ENCODE measurements around the gene OGT. TPM values are rescaled to one million over a fixed set of nuclear protein-coding genes. Genes with fewer than 3 reads are reported as not detected.

The OGT gene
- polyA plus RNA-seq, 2 of the 4 experiments (the other 2 are of a cell fraction): 42.7 to 290 TPM

GRCh38 chrX:71577682-71578081 is 44.8 kb downstream of the OGT start (continued):
- TF ChIP-seq BHLHE40 (IDR thresholded peaks at IDR 0.05; ENCODE audit: low read depth, low read length): no peak

GRCh38 chrX:71578253-71579135 is 45.6 kb downstream of the OGT start, which contains the start of gene GCNA:
GCNA (plus strand) TSS chrX:71578437; CDS start chrX:71580822, 2,385 bp downstream.
- FAIRE-seq (no peak), DNase-seq (ENCODE audit: low read depth in 1 of 2, low spot score in 1 of 2) (no peak), ATAC-seq (no peak)
- POLR2A ChIA-PET: no interaction called here
- 97% methylated on average over 37 of the region's 48 CpGs for WGBS (ENCODE audit: missing lambda C conversion rate)
- Histone ChIP-seq H3K27ac (no peak within 1 kb of the TSS), H3K4me2 (no peak within 1 kb of the TSS), H3K4me3 (no peak within 1 kb of the TSS), H3K9me3 (no peaks in the 10 kb centered on the region), H3K4me1 (peaks cover 8% of the 10 kb centered on the region)
- no peak for TF ChIP-seq TP53 (CRISPR knock-in tag; IDR thresholded peaks at IDR 0.05)
- no peak for TF ChIP-seq EP300 (IDR thresholded peaks at IDR 0.05)
- no peak for TF ChIP-seq HDAC2 (IDR thresholded peaks at IDR 0.05)
- no peak for TF ChIP-seq MAZ (IDR thresholded peaks at IDR 0.05; ENCODE audit: borderline replicate concordance, low read depth, low read length)
- no peak for TF ChIP-seq ATOH8 (CRISPR knock-in tag; IDR thresholded peaks at IDR 0.05; ENCODE audit: low read depth)
- no peak for TF ChIP-seq GATA3 (IDR thresholded peaks at IDR 0.05; ENCODE audit: borderline replicate concordance)
- no peak for TF ChIP-seq JUNB (IDR thresholded peaks at IDR 0.05)
- TF ChIP-seq ELK1 (IDR thresholded peaks at IDR 0.05; ENCODE audit: low read depth, low read length): no peak
- no peak for TF ChIP-seq CBX8 (IDR thresholded peaks at IDR 0.05)
- TF ChIP-seq ZNF302 (CRISPR knock-in tag; IDR thresholded peaks at IDR 0.05): no peak
- TF ChIP-seq MYC (IDR thresholded peaks at IDR 0.05; ENCODE audit: borderline replicate concordance, low read length): no peak
- TF ChIP-seq CBX2 (IDR thresholded peaks at IDR 0.05; ENCODE audit: borderline replicate concordance, low read depth): no peak
- TF ChIP-seq KDM5A (IDR thresholded peaks at IDR 0.05): no peak
- TF ChIP-seq HES2 (IDR thresholded peaks at IDR 0.05): no peak
- no peak for TF ChIP-seq PHF8 (IDR thresholded peaks at IDR 0.05; ENCODE audit: borderline replicate concordance, low read depth)
- TF ChIP-seq ZC3H11A (IDR thresholded peaks at IDR 0.05): no peak
- TF ChIP-seq SREBF2 (IDR thresholded peaks at IDR 0.05): no peak
- CTCF ChIA-PET: no interaction called here

- TF ChIP-seq ZC3H11A (IDR thresholded peaks at IDR 0.05): no peak
- TF ChIP-seq HEYL (CRISPR knock-in tag; IDR thresholded peaks at IDR 0.05): no peak
- TF ChIP-seq CHD2 (IDR thresholded peaks at IDR 0.05; ENCODE audit: low read length, partially characterized antibody): no peak
- no peak for TF ChIP-seq ELK1 (IDR thresholded peaks at IDR 0.05; ENCODE audit: low read depth, low read length)
- no peak for TF ChIP-seq NR3C1 (IDR thresholded peaks at IDR 0.05)
- no peak for TF ChIP-seq ATOH8 (CRISPR knock-in tag; IDR thresholded peaks at IDR 0.05; ENCODE audit: low read depth)
- TF ChIP-seq FOSL2 (IDR thresholded peaks at IDR 0.05): no peak
- TF ChIP-seq FOSL2 (CRISPR knock-in tag; IDR thresholded peaks at IDR 0.05): no peak
- no peak for TF ChIP-seq HOXB13 (CRISPR knock-in tag; IDR thresholded peaks at IDR 0.05; ENCODE audit: low read depth)
- TF ChIP-seq HES2 (IDR thresholded peaks at IDR 0.05): no peak
- TF ChIP-seq RARB (CRISPR knock-in tag; IDR thresholded peaks at IDR 0.05): no peak
- TF ChIP-seq SMC3 (IDR thresholded peaks at IDR 0.05): no peak
- no peak overlapping the region for H3K27ac ChIP-seq
- H3K4me3 ChIP-seq: no peak overlapping the region
- FAIRE-seq (no peak), DNase-seq (ENCODE audit: low read depth in 1 of 2, low spot score in 1 of 2) (no peak), ATAC-seq (no peak; a peak in 1 of 6 replicates)
- 93% methylated on average over 22 of the region's 26 CpGs for WGBS (ENCODE audit: missing lambda C conversion rate)
- CTCF ChIA-PET: no interaction called here
- POLR2A ChIA-PET: no interaction called here
- H3K4me2 ChIP-seq: no peak overlapping the region
- no peaks in the 10 kb centered on the region for H3K9me3 ChIP-seq
- no peaks in the 10 kb centered on the region; the same call in 2 of the 3 replicates for H3K4me1 ChIP-seq
These were observed 46.5 kb downstream of the OGT start for GRCh38 chrX:71579136-71579989.

Measured in A549 (cell line).